LNCAP (cell line): Measurements from ENCODE around the gene IFI16.

Experiments
- CTCF ChIP-seq: fragments of 450-650 bp; IDR thresholded peaks from 2 replicates; pipeline ENCODE4 v1.5.1; 2017; ENCODE audit warnings: mild to moderate bottlenecking

The IFI16 gene

GRCh38 chr1:158979229-158979628 lies 30.5 kb upstream of the IFI16 start:
- TF ChIP-seq CTCF, result no peak

- TF ChIP-seq CTCF, result no peak
Observed at GRCh38 chr1:158983235-158983634, 26.5 kb upstream of the IFI16 start.

- TF ChIP-seq CTCF, result no peak
Observed at GRCh38 chr1:158984386-158984785, 25.3 kb upstream of the IFI16 start.

- TF ChIP-seq CTCF, result no peak
Observed at GRCh38 chr1:158989424-158989823, 20.3 kb upstream of the IFI16 start.

GRCh38 chr1:158992787-158993312 lies 16.9 kb upstream of the IFI16 start:
- no peak for TF ChIP-seq CTCF

GRCh38 chr1:158996998-158997397 lies 12.7 kb upstream of the IFI16 start:
- no peak for TF ChIP-seq CTCF

- TF ChIP-seq CTCF, result no peak
Observed at GRCh38 chr1:158998037-158998780, 11.5 kb upstream of the IFI16 start.
